Transverse colon (tissue), 4 donors: Measurements from ENCODE around the gene RPS3. TPM values are rescaled to one million over a fixed set of nuclear protein-coding genes. Genes with fewer than 3 reads are reported as not detected.

Source experiments
- DNase-seq: peaks from one replicate; pipeline ENCODE4 v3.0.0-alpha.2; 2019
- H3K27ac ChIP-seq, 4 donors: fragments of 200-600 bp; sonication (generic); 2 replicates each; pipeline ENCODE4 v1.5.1; 2016 to 2018; ENCODE audit warnings: inconsistent platforms in 4 of 4
- H3K27me3 ChIP-seq: fragments of 200-600 bp; sonication (generic); 2 replicates; pipeline ENCODE4 v1.5.1; 2017; ENCODE audit warnings: inconsistent platforms
- H3K36me3 ChIP-seq, 4 donors: fragments of 200-600 bp; sonication (generic); 2 replicates each; pipeline ENCODE4 v1.5.1; 2017 to 2019; ENCODE audit warnings: inconsistent platforms in 4 of 4
- H3K4me1 ChIP-seq, 4 donors: fragments of 200-600 bp; sonication (generic); 2 replicates each; pipeline ENCODE4 v1.5.1; 2017 to 2020; ENCODE audit warnings: inconsistent platforms in 4 of 4
- H3K4me3 ChIP-seq, 4 donors: fragments of 200-600 bp; sonication (generic); 1 replicate in 1 of 4; 2 replicates in 3 of 4; pipeline versions ENCODE4 v1.5.1 to v1.6.1; 2017 to 2019; ENCODE audit warnings: inconsistent platforms in 4 of 4
- H3K9me3 ChIP-seq, 2 donors: fragments of 200-600 bp; sonication (generic); 2 replicates each; pipeline ENCODE4 v1.5.1; 2017 to 2019; ENCODE audit warnings: inconsistent platforms in 2 of 2
- CTCF ChIP-seq, 5 experiments: fragments of 200-600 bp in 3 of 5; fragments of 450-650 bp in 2 of 5; sonication (generic) in 3 of 5; IDR thresholded peaks; 1 replicate in 2 of 5; 2 replicates in 3 of 5; pipeline ENCODE4 v1.5.1; 2016 to 2017; ENCODE audit warnings: antibody characterized with exemption in 5 of 5, inconsistent platforms in 3 of 5, mild to moderate bottlenecking in 2 of 5, moderate library complexity in 1 of 5
- EP300 ChIP-seq: sonication (generic); formaldehyde crosslinking; IDR thresholded peaks from one replicate; pipeline ENCODE4 v1.6.1; 2017; ENCODE audit warnings: antibody characterized with exemption, low read depth
- POLR2A ChIP-seq: fragments of 450-650 bp; IDR thresholded peaks from one replicate; pipeline ENCODE4 v1.6.1; 2016; ENCODE audit warnings: antibody characterized with exemption, mild to moderate bottlenecking, moderate library complexity
- POLR2AphosphoS5 ChIP-seq, 3 donors: sonication (generic); formaldehyde crosslinking; IDR thresholded peaks; one replicate each; pipeline ENCODE4 v1.6.1; 2016; ENCODE audit warnings: antibody characterized with exemption in 3 of 3
- WGBS, 2 donors: methylation state at CpG; one replicate each; pipeline ENCODE4 v1.1.5; 2018; ENCODE audit warnings: low coverage in 1 of 2; 5-methylcytosine and 5-hydroxymethylcytosine counted together
- in situ Hi-C, 4 donors: fragments of 200-750 bp; cut with MboI; loops; one replicate each; pipeline versions ENCODE4 v1.15.0 to v1.15.1; 2017; ENCODE audit warnings: low sequenced_read_pairs in 3 of 4, low pct_ligation_motif_present in 1 of 4, low pct_unique_long_range_greater_than_20kb in 1 of 4
- intact Hi-C: fragments of 100-400 bp; cut with DNase I; formaldehyde crosslinking; loops from one replicate; pipeline ENCODE4 v1.15.1; 2023; ENCODE audit warnings: low total_unique reads
- total RNA-seq, 4 donors: library from RNA; depleted of rRNA; stranded (reverse); fragments of >200 nt; gene quantifications; one replicate each; pipeline ENCODE4 v1.1.0, GENCODE V29; 2016

RPS3 gene
- total RNA-seq, 4 donors from 2014 or later = 492 to 1,045 (median 813) TPM

DNA sequence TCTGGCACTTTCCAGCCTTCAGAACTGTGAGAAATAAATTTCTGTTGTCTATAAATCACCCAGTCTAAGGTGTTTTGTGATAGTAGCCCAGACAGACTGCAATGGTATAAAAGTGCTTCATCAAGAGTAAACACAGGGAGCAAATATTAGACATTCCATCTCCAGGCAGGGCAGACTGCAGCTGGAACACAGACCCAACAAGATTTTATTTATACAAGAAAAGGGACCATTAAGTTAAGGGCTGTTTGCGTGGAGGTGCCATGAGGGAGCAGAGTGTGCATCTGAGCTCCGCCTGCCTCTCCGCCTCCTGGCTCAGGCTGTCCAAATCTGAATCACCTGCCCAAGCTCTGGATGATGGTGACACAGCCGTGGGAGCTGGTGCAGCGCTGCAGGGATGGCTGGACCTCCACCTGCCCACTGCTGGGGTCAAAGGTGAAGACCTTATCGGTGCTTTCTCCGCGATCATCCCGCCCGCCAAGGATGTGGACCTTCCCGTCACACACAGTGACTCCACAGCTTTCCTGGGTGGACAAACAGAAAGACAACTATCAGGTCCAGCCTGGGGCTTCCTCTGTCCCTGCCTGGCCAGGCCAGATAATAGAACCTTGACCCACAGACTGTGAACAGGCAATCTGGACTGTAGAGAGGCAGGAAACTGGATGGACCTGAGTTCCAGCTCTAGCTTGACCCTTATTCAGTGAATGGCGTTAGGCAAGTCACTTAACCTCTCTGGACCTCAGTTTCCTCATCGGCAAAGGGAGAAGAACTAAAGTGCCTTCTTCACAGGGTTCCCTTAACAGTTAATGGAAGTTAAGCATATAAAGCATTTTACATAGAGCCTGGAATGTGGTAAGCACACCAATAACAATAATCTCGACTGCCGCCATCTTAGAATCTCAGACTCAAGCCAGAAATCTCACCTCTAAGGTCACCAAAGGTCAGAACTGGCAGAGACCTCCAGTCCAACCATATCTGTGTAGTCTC lies 23.2 kb downstream of the RPS3 start:
- H3K4me1 ChIP-seq = peaks cover 0 to 35% (median 13%) of the 10 kb centered on the region in 4 donors
- no peak overlapping the region for H3K4me3 ChIP-seq
- peak overlapping the region; percentile 10 to 39 (median 18) for H3K27ac ChIP-seq
- intact Hi-C loops = loop anchor here (10.0 kb wide), 1 partner anchor 442 kb away; no protein-coding TSS in a partner anchor
- H3K9me3 ChIP-seq = no peaks in the 10 kb centered on the region
- H3K27me3 ChIP-seq = no peaks in the 10 kb centered on the region
- TF ChIP-seq POLR2A (no peak), CTCF (IDR thresholded peaks at IDR 0.05) (no peak), POLR2AphosphoS5 (IDR thresholded peaks at IDR 0.05) (no peak), EP300 (no peak)
- WGBS, 2 donors = 57% methylated on average over 9 of the region's 15 CpGs; no CpG with 5 or more reads in 1 of the 2 donors
- DNase-seq = peak; percentile 34
- no peaks in the 10 kb centered on the region for H3K36me3 ChIP-seq
- in situ Hi-C loops = no loop called here

DNA sequence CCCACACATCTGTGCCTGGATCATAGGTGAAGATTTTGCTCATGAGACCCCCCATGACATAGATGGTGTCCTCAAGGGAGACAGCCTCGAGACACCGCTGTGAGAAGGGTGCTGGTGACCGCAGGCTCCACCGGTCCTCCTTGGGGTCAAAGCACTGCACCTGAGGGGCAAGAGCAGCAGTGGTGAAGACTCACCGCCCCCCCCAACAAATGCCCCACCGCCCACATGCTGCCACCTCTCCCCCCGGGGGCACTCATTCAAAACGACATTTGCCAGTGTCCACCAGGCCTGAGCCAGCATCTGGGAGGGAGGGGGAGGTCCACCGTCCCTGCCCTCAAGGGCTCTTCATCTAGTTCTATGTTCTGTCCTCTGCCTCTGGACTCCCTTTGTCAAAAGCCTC lies 24.4 kb downstream of the RPS3 start:
- intact Hi-C loops = loop anchor here (10.0 kb wide), 1 partner anchor 441 kb away; no protein-coding TSS in a partner anchor
- in situ Hi-C loops = no loop called here
- no peak for TF ChIP-seq EP300
- no peak for TF ChIP-seq CTCF (IDR thresholded peaks at IDR 0.05)
- TF ChIP-seq POLR2AphosphoS5 (IDR thresholded peaks at IDR 0.05) = no peak
- TF ChIP-seq POLR2A = no peak
- no peak overlapping the region for H3K4me3 ChIP-seq
- no peaks in the 10 kb centered on the region for H3K27me3 ChIP-seq
- WGBS, 2 donors = 80% methylated on average over 1 to 9 of the region's 9 CpGs
- H3K4me1 ChIP-seq = peaks cover 0 to 37% (median 14%) of the 10 kb centered on the region in 4 donors
- no peak overlapping the region for H3K27ac ChIP-seq
- DNase-seq = no peak
- no peaks in the 10 kb centered on the region for H3K36me3 ChIP-seq
- H3K9me3 ChIP-seq = no peaks in the 10 kb centered on the region

GRCh38 chr11:75424396-75424795 lies 25.1 kb downstream of the RPS3 start:
- in situ Hi-C loops = no loop called here
- TF ChIP-seq POLR2AphosphoS5 (IDR thresholded peaks at IDR 0.05) = no peak
- TF ChIP-seq EP300 = no peak
- TF ChIP-seq POLR2A = no peak
- TF ChIP-seq CTCF (IDR thresholded peaks at IDR 0.05) = no peak
- H3K27ac ChIP-seq = no peak overlapping the region

DNA sequence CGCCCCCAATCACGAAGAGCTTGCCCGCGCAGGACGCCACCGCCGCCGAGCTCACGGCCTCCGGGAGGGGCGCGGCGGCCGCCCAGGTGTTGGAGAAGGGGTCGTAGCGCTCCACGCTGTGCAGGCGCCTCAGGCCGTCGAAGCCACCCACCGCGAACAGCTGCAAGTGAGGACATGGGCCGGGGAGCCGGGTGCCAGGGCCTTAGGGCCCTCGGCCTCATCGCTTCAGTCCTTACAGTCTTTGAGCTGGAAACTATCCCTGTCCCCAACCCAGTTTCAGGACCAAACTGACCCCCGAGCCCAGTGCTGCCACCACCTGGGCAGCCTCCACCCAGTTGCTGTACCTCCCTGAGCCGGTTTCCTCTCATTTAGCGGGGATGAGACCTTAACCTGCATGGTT lies 26.1 kb downstream of the RPS3 start:
- H3K4me3 ChIP-seq = no peak overlapping the region
- TF ChIP-seq POLR2AphosphoS5 (IDR thresholded peaks at IDR 0.05) = no peak
- no peak for TF ChIP-seq EP300
- peak in 2 of 5 experiments; percentile 9 to 12 for TF ChIP-seq CTCF (IDR thresholded peaks at IDR 0.05)
- no peak for TF ChIP-seq POLR2A
- no peak for DNase-seq
- H3K4me1 ChIP-seq = peaks cover 1 to 35% (median 19%) of the 10 kb centered on the region in 4 donors
- H3K9me3 ChIP-seq = no peaks in the 10 kb centered on the region
- H3K36me3 ChIP-seq = no peaks in the 10 kb centered on the region
- intact Hi-C loops (loop anchor here (10.0 kb wide), 1 partner anchor 439 kb away; no protein-coding TSS in a partner anchor), in situ Hi-C loops (loop anchor here in 1 of 4 donors (25.0 kb wide), 1 partner anchor 112 kb away; the partner anchor contains the start of gene GDPD5)
- 72 to 92% methylated on average over 2 to 29 of the region's 29 CpGs for WGBS, 2 donors
- H3K27me3 ChIP-seq = peaks cover 12% of the 10 kb centered on the region
- no peak overlapping the region for H3K27ac ChIP-seq

More at GRCh38 chr11:75424396-75424795, 25.1 kb downstream of the RPS3 start:
- peaks cover 0 to 35% (median 14%) of the 10 kb centered on the region in 4 donors for H3K4me1 ChIP-seq
- H3K9me3 ChIP-seq = no peaks in the 10 kb centered on the region
- no peak overlapping the region for H3K4me3 ChIP-seq
- intact Hi-C loops = loop anchor here (10.0 kb wide), 1 partner anchor 440 kb away; no protein-coding TSS in a partner anchor
- WGBS, 2 donors = 93% methylated on average over 1 of the region's 1 CpG; no CpG with 5 or more reads in 1 of the 2 donors
- no peak for DNase-seq
- peaks cover 4% of the 10 kb centered on the region for H3K27me3 ChIP-seq
- H3K36me3 ChIP-seq = no peaks in the 10 kb centered on the region
